Fibroblast of gingiva (primary cell): ENCODE results near the gene LPXN.
"Not testable (repeated sequence)": the region's sequence is repeated elsewhere in the genome, so short reads cannot be mapped to it uniquely, and the experiment has no call there.

Experiments used
- DNase-seq: peaks from one replicate; pipeline ENCODE4 v3.0.0-alpha.2; 2011; ENCODE audit warnings: low read depth

LPXN gene

DNA sequence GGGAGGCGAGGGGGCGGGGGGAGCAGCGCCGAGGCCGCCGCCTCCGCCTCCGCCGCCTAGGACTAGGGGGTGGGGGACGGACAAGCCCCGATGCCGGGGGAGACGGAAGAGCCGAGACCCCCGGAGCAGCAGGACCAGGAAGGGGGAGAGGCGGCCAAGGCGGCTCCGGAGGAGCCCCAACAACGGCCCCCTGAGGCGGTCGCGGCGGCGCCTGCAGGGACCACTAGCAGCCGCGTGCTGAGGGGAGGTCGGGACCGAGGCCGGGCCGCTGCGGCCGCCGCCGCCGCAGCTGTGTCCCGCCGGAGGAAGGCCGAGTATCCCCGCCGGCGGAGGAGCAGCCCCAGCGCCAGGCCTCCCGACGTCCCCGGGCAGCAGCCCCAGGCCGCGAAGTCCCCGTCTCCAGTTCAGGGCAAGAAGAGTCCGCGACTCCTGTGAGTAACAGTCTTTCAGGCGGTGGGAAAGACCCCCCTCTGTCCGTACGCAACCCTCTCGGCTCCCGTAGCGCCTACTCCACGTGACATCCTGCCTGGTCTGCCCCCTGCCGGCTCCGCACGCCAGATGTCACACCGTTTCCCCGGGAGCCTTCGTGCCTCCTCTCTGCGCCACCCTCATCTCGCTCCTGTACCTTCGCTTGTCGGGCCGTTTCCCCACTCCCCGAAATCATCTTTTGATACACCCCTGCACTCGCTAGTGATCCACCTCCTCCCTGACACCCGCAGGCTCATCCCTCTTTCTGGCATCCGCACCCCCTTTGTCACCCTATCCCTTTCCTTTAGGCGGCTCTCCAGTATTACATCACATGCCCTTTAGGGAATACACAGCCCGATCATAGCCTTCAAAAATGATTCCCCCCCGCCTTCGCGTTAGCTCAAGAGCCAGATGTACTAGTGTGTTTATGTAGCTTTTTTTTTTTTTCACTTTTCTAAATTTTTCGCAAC is 3.8 kb upstream of the LPXN start:
- DNase-seq: peak; percentile 90

DNA sequence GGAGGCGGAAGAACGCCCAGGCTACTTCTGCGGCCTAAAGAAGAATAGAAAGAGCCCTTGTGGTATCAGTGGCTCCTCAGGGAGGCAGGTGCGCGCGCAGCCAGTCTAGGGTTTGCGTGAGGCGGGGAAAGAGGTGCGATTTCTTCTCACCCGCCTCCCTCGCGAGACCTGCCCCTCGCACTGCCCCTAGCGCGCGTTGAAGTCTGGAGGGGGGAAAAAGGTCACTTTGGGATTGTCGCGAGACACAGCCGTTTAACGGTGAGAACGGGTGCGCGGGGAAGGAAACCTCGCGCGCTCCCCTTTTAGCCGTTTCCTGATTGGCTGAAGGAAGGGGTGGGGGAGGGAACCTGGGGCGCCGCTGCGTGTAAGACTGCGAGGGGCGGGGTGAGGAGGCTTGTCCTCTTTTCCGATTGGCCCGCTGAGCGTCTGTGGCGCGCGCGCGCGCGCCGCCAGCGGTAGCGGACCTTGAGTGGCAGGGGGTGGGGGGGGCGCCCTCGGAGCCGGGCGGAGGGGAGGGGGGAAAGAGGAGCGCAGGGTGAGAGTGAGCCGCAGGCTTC is 3.1 kb upstream of the LPXN start, which contains the start of gene ZFP91:
TSS of gene ZFP91 (plus strand) at position 429 of the 557 bp plus-strand sequence. CDS start 219 bp downstream, outside the sequence.
- peak; percentile 98 for DNase-seq

DNA sequence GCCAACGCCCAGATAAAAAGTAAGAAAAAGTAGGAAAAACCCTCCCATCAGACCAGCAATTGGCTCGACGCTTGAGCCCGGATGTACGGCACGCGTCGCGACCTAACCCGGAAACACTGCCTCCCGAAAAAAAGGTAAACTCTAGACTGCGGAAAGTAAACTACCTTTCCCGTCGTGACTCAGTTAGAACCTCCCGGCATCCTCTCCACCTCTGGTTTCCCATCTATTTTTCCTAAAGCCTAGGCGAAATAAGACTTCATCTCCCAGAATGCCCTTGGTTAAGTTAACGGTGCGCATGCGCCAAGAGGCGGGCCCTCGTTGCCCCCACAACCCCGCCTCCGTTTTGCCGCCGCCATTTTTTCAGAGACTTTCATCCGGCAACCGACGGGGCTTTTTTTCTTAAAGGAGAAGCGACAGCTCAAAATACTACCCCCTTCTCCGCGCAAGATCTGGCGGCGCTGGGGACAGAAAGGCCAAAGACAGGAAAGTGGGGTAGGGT is 2.5 kb upstream of the LPXN start:
- DNase-seq: peak; percentile 98

DNA sequence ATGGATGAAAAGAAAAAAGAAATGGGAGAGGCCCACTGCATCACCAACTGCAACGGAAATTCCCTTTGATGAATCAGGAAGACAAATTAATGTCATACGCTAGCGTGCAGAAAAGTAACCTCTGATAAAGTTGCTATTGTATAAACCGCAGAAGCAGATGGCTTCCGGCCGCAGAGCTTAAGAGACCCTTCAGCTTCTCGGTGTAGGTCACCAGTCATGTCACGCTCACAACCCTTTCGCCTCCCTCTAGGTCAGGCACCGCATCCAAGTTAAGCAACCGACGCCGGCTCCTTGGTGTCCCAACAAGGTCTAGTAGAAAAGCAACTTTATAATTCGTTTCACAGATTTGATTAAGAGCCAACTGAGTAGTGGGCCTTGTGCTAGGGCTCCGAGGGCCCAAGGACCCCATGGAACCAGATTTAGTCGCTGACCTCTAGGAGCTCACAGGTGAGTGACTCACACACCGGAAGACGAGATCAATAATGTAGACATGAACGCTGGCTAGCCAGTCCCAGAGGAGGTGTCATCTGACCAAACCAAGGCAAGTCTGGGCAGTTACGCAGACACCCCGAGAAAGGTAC is 2.0 kb upstream of the LPXN start:
- DNase-seq: peak; percentile 70

DNA sequence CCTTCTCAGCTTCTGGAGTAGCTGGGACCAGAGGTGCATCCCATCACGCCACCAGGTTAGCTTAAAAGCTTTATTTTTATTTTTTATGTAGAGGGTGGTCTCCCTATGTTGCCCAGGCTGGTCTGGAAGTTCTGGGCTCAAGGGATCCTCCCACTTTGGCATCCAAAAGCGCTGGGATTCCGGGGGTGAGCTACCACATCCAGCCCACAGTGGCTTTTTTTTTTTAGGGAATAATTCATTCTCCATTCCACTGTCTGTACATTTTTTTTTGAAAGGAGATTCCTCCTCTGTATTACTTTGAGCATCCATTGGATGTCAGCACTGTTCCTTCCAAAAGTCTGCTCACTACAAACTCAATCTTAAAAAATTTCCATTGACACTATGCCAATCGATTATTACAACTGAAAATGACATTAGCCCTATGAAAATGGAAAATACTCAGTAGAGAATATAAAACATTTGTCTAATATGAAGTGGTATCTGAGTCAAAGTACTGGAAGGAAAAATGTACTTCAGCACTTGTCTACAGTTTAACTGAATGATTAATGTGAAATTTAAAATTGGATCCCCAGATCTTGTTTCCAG is 1.3 kb upstream of the LPXN start:
- DNase-seq: peak; percentile 42

DNA sequence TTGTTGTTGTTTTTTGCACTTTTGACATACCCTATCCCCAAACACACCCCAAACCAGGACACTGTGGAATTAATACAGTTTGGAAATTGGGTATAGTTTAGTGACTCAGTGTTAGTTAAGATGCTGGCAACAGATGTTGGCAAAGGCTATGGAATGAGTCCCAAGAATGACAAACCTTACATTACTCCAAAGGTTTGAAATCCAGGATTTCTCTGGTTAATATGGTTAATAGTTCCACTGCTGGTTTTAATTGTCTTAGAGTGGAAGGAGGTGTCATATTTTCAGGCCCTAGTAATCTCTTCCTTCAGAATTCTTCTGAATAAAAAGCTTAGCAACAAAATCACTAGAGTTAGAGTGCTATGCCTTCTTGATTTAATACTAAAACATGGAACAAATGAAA is 775 bp downstream of the LPXN start:
- DNase-seq: peak; percentile 82

DNA sequence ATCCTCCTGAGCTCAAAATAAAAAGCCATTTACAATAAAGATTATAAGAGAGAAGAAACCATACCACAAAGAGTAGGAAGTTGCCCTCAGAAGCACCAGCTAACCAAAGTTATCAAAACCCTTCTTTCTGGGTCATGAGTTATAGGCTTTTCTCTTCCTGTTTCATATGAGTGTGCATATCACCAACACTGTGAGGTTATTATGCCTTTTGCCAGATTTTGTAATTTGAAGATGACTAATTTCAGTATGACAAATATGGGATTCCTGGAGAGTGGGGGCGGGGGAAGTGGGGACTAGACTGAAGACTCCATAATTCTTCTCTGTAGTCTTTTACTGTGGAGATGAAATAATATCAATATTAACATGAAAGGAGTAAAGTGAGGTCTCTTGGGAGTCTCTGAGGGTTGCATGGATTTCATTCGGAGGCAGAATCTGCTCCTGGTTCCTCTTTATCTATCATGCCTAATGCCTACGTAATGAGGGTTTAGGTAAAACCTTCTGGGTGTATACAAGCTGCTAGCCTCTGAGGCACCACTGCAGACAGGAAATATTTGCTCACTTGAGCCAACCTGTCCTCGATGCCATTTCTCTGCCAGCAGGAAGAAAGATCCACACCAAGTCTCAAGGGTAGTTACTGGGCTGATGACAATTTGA is 2.1 kb downstream of the LPXN start:
- DNase-seq: peak; percentile 81

DNA sequence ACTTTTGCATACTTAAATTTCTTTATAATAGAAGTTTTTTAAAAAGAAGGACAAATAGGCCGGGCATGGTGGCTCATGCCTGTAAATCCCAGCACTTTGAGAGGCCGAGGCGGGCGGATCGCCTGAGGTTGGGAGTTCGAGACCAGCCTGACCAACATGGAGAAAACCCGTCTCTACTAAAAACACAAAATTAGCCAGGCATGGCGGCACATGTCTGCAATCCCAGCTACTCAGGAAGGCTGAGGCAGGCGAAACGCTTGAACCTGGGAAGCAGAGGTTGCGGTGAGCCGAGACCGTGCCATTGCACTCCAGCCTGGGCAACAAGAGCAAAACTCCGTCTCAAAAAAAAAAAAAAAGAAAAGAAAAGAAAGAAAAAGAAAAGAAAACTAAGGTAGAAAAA is 2.8 kb downstream of the LPXN start:
- DNase-seq: not testable (repeated sequence)

DNA sequence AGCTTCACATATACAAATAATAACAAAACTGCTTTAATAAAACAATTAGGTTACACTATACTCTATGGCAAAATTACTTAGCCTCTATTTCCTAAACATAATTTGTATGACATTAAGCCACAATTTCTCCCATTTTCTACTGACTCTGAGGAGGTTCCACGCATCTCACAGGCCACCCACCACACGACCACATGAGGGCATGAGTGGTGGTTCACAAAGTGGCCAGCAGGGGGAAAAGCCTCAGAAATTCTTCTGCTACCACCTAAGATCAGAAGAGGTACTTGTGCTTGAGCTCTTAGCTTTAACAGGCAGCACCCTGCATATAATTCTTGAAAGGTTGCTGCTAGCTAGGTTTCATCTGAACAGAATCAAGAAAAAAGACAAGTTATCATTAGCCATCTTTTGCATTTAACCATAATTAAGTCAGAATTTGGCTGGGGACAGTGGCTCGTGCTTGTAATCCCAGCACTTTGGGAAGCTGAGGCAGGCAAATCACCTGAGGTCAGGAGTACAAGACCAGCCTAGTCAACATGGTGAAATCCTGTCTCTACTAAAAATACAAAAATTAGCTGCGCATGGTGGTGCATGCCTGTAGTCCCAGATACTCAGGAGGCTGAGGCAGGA is 7.7 kb downstream of the LPXN start:
- peak; percentile 42 for DNase-seq

DNA sequence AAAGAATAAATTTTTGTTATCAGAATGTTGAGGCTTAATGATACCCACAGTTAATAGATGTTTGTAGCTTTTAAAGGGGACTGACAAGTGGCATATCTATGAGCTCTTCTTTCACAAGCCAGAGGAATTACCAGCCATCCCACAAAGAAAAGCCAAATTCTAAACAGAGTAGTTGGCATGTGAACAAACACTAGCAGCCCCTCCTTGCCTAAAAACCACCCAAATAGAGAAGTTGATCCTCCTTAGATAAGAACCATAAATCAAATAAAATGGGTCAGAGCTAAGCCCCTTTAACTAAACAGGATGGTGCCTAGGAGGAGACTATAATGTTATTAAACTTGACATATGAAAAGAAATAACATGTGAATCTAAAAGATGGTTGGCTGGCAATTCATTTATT is 11.4 kb downstream of the LPXN start:
- no peak for DNase-seq

DNA sequence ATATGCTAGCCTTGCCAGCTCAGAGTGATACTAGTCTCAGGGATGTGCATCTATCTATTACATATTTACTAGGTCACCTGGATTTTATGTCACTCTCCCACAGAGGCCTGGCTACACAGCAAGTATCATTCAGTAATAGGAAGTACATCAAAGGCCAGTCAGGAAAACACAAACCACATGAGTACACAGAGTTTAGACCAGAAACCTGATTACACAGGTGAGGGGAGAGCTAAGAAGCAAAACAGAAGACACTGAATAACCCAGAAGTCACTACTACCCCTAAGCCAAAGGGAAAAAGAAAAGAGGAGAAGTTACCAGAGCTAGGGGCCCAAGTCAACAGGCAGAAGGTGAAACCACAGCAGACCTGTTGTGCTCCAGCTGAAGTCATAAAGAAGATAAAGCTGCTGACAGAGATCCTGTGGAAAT is 13.3 kb downstream of the LPXN start:
- no peak for DNase-seq

DNA sequence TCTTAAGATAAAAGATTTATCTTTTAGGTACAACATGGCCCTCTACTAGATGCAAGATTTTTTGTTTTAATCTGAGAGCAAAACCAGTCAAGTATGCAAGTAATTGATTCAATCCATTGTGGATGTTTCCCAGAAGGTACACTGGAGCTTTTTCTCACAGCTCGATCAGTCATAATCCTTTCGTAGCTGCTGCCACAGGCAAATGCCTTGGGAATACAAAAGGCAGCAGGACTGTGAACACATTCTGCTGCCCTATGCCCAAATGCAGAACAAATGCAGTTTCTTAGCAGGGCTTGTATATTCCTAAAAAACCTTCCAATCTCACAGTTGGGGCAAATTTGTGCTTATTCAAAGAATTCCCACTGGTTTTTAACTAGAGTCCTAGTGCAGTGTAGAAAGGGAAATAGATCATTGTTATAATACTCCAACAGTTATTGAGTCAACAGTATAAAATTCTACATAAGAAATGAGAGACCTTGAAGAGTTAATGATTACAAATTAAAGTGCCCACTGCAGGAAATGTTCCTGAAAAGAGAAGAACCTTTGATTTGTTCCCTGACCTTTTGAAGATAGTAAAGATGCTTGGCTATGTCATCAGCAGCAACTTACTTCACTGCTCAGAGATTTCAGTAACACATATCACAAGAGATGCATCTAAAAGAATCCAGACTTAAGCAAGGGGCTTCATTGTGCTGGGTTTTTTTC is 14.1 kb downstream of the LPXN start:
- no peak for DNase-seq

DNA sequence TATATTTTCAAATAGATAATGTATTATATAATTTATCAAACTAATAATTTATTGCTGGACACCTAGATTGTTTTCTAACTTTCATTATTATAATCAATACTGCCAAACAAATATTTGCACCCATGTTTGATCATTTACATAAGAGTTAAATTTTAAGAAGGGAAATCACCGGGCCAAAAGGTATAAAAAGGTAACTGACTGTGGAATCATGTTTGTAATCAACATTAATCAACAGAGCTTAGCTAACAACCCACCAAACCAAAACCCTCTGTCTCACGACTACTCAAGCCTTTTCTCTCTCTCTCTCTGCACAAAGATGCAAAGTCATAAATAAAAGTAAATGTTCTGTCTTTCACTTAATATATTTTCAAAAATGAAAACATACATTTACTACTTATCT is 14.8 kb downstream of the LPXN start:
- no peak for DNase-seq

DNA sequence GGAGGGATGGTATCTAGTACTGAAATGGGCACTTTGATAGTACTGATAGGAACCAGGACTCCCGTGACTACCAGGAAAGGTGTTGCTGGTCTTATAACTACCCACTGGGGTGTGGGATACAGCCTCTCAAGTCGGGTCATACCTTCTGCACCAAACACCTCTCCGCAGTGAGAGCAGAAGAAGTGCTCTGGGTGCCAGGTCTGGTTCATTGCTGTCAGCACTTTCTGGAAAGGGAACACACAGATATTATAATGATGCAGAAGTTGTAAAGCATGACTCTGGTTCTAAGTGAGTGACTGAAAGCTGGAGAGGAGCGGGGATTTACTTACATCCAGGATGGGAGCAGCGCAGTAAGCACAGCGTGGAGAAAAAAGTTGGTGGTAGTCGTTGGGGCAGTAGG is 26.0 kb downstream of the LPXN start:
- no peak for DNase-seq

DNA sequence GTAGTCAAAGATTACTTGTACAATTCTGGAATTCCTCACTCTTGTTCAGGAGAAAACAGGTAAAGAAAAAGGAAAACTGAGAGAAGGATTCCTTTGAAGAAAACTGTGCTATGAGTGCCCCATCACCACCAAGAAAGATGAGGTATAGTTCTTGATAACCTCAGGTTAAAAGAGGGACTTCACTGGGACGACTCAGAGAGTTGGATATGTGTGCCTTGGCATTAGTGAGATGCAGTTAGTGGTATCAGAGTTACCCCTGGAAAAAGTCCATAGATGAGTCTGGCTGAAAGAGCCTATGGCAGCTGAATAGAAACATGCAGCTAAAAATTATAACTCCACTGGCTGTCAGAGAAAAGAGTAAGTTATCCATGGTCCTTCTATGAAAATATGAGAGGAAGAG is 28.8 kb downstream of the LPXN start:
- DNase-seq: no peak

DNA sequence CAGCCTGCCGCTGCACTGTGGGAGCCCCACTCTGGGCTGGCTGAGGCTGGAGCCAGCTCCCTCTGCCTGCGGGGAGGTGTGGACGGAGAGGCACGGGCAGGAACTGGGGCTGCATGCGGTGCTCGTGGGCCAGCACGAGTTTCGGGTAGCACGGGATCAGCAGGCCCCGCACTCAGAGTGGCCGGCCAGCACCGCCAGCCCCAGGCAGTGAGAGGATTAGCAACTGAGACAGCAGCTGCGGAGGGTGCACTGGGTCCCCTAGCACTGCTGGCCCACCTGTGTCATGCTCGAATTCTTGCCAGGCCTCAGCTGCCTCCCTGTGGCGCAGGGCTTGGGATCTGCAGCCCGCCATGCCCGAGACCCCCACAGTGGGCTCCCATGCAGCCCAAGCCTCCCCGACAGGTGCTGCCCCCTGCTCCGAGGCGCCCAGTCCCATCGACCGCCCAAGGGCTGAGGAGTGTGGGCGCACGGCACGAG is 43.8 kb downstream of the LPXN start:
- DNase-seq: no peak

DNA sequence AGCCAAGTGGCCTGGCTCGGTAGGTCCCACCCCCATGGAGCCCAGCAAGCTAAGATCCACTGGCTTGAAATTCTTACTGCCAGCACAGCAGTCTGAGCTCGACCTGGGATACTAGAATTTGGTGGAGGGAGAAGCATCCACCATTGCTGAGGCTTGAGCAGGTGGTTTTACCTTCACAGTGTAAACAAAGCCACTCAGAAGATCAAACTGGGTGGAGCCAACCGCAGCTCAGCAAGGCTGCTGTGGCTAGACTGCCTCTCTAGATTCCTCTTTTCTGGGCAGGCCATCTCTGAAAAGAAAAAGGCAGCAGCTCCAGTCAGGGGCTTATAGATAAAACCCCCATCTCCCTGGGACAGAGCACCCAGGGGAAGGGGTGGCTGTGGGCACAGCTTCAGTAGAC is 45.4 kb downstream of the LPXN start:
- DNase-seq: no peak

DNA sequence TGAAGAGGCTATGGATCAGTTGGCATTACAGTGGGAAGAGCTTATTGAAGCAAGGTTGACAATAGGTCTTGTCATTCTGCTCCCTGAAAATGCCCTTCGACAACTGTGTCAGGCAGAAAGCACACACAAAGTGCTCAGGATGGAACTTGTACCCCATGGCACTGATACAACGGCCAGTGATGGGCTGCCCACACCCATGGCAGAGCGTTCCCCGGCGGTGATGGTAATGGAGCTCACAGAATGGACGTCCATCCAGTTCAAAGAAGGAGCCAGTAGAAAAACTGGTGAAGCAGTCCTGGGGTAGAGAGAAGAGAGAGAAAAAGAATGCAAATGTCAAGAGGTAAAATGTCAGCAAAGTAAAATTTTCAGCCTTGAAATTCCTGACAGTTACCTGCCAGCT is 48.2 kb downstream of the LPXN start:
- DNase-seq: no peak

DNA sequence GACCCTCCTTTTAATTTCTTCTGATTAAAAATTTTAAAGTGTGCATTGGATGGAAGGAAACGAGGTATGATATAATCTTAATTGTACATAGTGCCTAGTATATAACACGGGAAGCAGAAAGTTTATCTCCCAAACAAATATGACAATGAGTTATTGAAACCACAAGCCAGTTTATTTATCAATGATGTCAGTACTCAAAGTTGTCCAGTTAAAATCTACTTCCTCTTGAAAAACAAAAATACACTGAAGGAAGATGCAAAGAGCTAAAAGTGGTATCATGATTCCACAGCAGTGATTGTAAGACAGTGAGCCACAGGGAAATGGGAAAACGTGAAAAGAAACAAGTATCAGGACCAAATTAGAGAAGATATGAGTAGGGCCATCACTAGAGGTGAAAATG is 48.9 kb downstream of the LPXN start:
- DNase-seq: no peak

DNA sequence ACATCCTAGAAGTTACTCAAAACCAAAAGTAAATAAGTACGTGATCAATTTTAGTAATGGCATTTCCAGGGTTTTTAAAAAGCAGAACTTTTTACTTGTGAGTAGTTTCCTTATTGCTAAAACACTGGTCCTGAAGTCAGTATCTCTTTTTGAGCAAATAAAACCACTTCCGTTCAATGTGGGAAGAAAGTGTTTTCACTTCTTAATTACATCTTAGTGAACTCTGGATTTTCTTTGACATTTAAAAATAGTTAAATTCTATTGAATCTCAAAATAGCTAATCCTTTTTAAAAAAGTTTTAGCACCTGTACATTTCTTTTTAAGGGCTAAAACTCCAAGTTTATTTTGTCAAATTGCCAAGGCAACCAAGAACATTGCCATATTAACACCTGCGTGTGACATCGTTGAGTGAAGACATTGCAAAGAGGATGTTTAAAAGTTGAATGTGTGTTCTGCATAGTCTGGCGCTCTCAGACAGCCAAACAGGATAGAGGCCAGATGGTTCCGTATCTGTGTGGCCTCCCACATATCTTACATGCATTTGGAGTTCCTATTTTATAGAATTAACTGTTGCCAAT is 50.5 kb downstream of the LPXN start:
- no peak for DNase-seq
